HEK293 (cell line): ENCODE results near the gene CCM2.

Experiments used
- CTCF ChIA-PET: fragments of 350-600 bp; formaldehyde crosslinking; extraction: SDS; loops from one replicate; lab custom pipeline; 2021; ENCODE audit warnings: antibody characterized with exemption; lab: Yijun Ruan, JAX
- POLR2A ChIA-PET: fragments of 300-600 bp; formaldehyde crosslinking; extraction: SDS; loops from one replicate; lab custom pipeline; 2020; ENCODE audit warnings: antibody characterized with exemption, inconsistent platforms; lab: Yijun Ruan, JAX
- H3K27ac ChIP-seq: fragments of 200-500 bp; sonication (Bioruptor generic); 2 replicates; pipeline ENCODE4 v1.5.1; 2014; ENCODE audit warnings: low read depth, low read length, control low read depth, inconsistent platforms; ENCODE audit errors: extremely low read depth
- H3K36me3 ChIP-seq, 2 experiments: fragments of 200-500 bp in 1 of 2; sonication (Bioruptor generic) in 1 of 2; 1 replicate in 1 of 2; 2 replicates in 1 of 2; pipeline ENCODE4 v1.5.1; 2014 to 2017; ENCODE audit warnings: inconsistent platforms in 2 of 2, low read length in 2 of 2; ENCODE audit not compliant: control insufficient read depth in 2 of 2, insufficient read depth in 1 of 2
- H3K4me1 ChIP-seq: fragments of 200-500 bp; sonication (Bioruptor generic); 2 replicates; pipeline ENCODE4 v1.5.1; 2014; ENCODE audit warnings: mild to moderate bottlenecking, low read length, inconsistent platforms; ENCODE audit not compliant: control insufficient read depth, insufficient read depth
- H3K4me3 ChIP-seq: 2 replicates; pipeline ENCODE4 v1.5.1; 2011; ENCODE audit warnings: low read depth, mild to moderate bottlenecking, control low read depth, low read length, moderate library complexity
- H3K9me3 ChIP-seq: fragments of 200-500 bp; sonication (Bioruptor generic); 2 replicates; pipeline ENCODE4 v1.5.1; 2014; ENCODE audit warnings: low read depth, low read length, inconsistent platforms; ENCODE audit not compliant: control insufficient read depth, insufficient read depth
- KLF1 ChIP-seq: fragments of 450-650 bp; formaldehyde crosslinking; IDR thresholded peaks from 2 replicates; pipeline ENCODE4 v1.5.1; 2016; ENCODE audit warnings: missing biosample characterization, missing genetic modification characterization
- RBAK ChIP-seq: fragments of 450-650 bp; formaldehyde crosslinking; IDR thresholded peaks from 2 replicates; pipeline ENCODE4 v1.5.1; 2016; ENCODE audit warnings: missing biosample characterization, missing genetic modification characterization
- ZBTB8A ChIP-seq: fragments of 450-650 bp; formaldehyde crosslinking; IDR thresholded peaks from 2 replicates; pipeline ENCODE4 v1.5.1; 2016; ENCODE audit warnings: missing biosample characterization, missing genetic modification characterization
- ZNF114 ChIP-seq: fragments of 450-650 bp; formaldehyde crosslinking; IDR thresholded peaks from 2 replicates; pipeline ENCODE4 v1.5.0; 2017; ENCODE audit warnings: missing biosample characterization, missing genetic modification characterization
- ZNF157 ChIP-seq: fragments of 450-650 bp; formaldehyde crosslinking; IDR thresholded peaks from 2 replicates; pipeline ENCODE4 v1.5.1; 2016; ENCODE audit warnings: missing biosample characterization, missing genetic modification characterization
- ZNF16 ChIP-seq: fragments of 450-650 bp; formaldehyde crosslinking; IDR thresholded peaks from 2 replicates; pipeline ENCODE4 v1.5.1; 2016; ENCODE audit warnings: low read depth, missing biosample characterization, missing genetic modification characterization
- ZNF423 ChIP-seq: fragments of 450-650 bp; formaldehyde crosslinking; IDR thresholded peaks from 2 replicates; pipeline ENCODE4 v1.5.1; 2016; ENCODE audit warnings: missing biosample characterization, missing genetic modification characterization
- ZNF529 ChIP-seq: fragments of 450-650 bp; formaldehyde crosslinking; IDR thresholded peaks from 2 replicates; pipeline ENCODE4 v1.5.1; 2017; ENCODE audit warnings: missing genetic modification characterization, missing biosample characterization; ENCODE audit not compliant: insufficient replicate concordance
- ZNF571 ChIP-seq: fragments of 450-650 bp; formaldehyde crosslinking; IDR thresholded peaks from 2 replicates; pipeline ENCODE4 v1.5.0; 2017; ENCODE audit warnings: missing biosample characterization, missing genetic modification characterization
- ZNF707 ChIP-seq: fragments of 450-650 bp; formaldehyde crosslinking; IDR thresholded peaks from 2 replicates; pipeline ENCODE4 v1.5.1; 2016; ENCODE audit warnings: missing biosample characterization, missing genetic modification characterization
- ZNF768 ChIP-seq: fragments of 450-650 bp; formaldehyde crosslinking; IDR thresholded peaks from 2 replicates; pipeline ENCODE4 v1.5.1; 2018; ENCODE audit warnings: missing biosample characterization, mild to moderate bottlenecking, missing genetic modification characterization
- ZNF776 ChIP-seq: fragments of 450-650 bp; formaldehyde crosslinking; IDR thresholded peaks from 2 replicates; pipeline ENCODE4 v1.5.0; 2017; ENCODE audit warnings: missing biosample characterization, missing genetic modification characterization, borderline replicate concordance
- TF ChIP-seq, protein P1 (sequence below): fragments of 450-650 bp; formaldehyde crosslinking; conservative IDR thresholded peaks from 2 replicates; pipeline ENCODE4 v1.5.1; 2016; ENCODE audit warnings: low read depth, missing biosample characterization, missing genetic modification characterization
- TF ChIP-seq, protein P2 (sequence below): fragments of 450-650 bp; formaldehyde crosslinking; IDR thresholded peaks from 2 replicates; pipeline ENCODE4 v1.5.1; 2016; ENCODE audit warnings: missing biosample characterization, missing genetic modification characterization
- TF ChIP-seq, protein P3 (sequence below): fragments of 450-650 bp; formaldehyde crosslinking; IDR thresholded peaks from 2 replicates; pipeline ENCODE4 v1.5.1; 2016; ENCODE audit warnings: missing biosample characterization, missing genetic modification characterization
- TF ChIP-seq, protein P4 (sequence below): fragments of 450-650 bp; formaldehyde crosslinking; IDR thresholded peaks from 2 replicates; pipeline ENCODE4 v1.5.1; 2016; ENCODE audit warnings: missing biosample characterization, missing genetic modification characterization

Gene CCM2

DNA sequence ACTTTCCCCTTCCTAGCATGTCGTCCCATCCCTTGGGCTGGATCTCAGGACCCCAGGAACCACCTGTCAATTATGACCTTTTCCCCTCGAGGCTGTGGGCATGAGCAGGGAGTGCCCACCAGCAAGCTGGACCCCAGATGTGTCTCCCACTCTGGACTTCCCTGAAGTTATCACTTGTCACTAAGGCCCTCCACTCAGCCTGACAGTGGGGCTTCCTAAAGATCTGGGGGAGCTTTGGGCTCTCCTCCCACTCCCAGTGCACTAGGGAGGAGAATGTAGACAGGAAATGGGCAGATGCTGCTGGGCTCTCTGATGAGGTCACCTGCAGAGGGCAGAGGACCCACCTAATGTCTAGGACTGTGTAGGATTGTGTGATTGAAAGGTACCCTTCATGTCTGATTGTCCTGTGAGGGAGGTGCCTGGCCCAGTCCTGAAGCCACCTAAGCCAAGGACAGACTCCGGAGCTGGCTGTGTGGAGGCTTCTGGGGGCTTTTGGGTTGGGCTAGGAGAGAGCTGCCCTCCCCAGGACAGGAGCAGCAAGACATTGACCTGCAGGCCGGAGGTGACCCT is 39.9 kb upstream of the CCM2 start:
- TF ChIP-seq, protein P1, sequence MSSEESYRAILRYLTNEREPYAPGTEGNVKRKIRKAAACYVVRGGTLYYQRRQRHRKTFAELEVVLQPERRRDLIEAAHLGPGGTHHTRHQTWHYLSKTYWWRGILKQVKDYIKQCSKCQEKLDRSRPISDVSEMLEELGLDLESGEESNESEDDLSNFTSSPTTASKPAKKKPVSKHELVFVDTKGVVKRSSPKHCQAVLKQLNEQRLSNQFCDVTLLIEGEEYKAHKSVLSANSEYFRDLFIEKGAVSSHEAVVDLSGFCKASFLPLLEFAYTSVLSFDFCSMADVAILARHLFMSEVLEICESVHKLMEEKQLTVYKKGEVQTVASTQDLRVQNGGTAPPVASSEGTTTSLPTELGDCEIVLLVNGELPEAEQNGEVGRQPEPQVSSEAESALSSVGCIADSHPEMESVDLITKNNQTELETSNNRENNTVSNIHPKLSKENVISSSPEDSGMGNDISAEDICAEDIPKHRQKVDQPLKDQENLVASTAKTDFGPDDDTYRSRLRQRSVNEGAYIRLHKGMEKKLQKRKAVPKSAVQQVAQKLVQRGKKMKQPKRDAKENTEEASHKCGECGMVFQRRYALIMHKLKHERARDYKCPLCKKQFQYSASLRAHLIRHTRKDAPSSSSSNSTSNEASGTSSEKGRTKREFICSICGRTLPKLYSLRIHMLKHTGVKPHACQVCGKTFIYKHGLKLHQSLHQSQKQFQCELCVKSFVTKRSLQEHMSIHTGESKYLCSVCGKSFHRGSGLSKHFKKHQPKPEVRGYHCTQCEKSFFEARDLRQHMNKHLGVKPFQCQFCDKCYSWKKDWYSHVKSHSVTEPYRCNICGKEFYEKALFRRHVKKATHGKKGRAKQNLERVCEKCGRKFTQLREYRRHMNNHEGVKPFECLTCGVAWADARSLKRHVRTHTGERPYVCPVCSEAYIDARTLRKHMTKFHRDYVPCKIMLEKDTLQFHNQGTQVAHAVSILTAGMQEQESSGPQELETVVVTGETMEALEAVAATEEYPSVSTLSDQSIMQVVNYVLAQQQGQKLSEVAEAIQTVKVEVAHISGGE (tag by site-specific recombination): no peak
- TF ChIP-seq ZNF157 (tag by site-specific recombination) (no peak), ZNF423 (tag by site-specific recombination) (no peak), ZNF768 (tag by site-specific recombination) (no peak), KLF1 (tag by site-specific recombination) (no peak), ZNF529 (tag by site-specific recombination) (no peak), RBAK (no peak)
- TF ChIP-seq, all 188 proteins: peak for 0
- no peak overlapping the region for H3K27ac ChIP-seq
- H3K4me1 ChIP-seq: no peaks in the 10 kb centered on the region
- no peaks in the 10 kb centered on the region for H3K36me3 ChIP-seq
- CTCF ChIA-PET: interaction anchor here (0.6 kb wide), 2 partner anchors 14 to 105 kb away, joined by 3 read pairs; no protein-coding TSS in a partner anchor
- POLR2A ChIA-PET: no interaction called here
- H3K9me3 ChIP-seq: no peaks in the 10 kb centered on the region
- H3K4me3 ChIP-seq: no peak overlapping the region

DNA sequence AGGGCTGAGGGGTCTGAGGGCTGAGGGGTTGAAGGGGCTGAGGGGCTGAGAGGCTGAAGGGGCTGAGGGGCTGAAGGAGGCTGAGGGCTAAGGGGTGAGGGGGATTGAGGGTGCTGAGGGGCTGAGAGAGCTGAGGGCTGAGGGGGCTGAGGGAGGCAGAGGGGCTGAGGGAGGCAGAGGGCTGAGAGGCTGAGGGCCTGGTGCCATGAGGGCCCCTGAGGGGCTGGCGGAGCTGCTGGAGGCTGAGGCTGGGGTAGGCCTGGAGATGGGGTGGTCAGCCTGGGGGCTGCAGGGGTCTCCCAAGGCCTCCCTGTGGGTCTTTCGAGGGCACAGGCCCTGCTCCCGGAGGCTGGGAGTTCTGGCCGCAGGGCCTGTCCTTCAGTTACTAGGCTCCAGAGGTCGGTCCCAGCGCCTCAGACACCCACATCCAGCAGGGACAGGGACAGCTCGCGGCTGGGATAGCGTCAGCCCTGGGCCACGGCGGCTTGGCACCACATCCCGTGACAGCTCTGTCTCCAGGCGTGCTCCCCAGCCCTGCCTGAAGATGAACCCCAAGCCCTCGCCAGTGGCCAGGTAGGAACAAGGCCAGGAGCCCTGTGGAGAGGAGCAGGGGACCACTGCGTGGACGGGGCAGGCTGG is 38.0 kb upstream of the CCM2 start:
- Histone ChIP-seq H3K9me3 (no peaks in the 10 kb centered on the region), H3K36me3 (no peaks in the 10 kb centered on the region), H3K27ac (no peak overlapping the region), H3K4me3 (no peak overlapping the region), H3K4me1 (no peaks in the 10 kb centered on the region)
- TF ChIP-seq, protein P2, sequence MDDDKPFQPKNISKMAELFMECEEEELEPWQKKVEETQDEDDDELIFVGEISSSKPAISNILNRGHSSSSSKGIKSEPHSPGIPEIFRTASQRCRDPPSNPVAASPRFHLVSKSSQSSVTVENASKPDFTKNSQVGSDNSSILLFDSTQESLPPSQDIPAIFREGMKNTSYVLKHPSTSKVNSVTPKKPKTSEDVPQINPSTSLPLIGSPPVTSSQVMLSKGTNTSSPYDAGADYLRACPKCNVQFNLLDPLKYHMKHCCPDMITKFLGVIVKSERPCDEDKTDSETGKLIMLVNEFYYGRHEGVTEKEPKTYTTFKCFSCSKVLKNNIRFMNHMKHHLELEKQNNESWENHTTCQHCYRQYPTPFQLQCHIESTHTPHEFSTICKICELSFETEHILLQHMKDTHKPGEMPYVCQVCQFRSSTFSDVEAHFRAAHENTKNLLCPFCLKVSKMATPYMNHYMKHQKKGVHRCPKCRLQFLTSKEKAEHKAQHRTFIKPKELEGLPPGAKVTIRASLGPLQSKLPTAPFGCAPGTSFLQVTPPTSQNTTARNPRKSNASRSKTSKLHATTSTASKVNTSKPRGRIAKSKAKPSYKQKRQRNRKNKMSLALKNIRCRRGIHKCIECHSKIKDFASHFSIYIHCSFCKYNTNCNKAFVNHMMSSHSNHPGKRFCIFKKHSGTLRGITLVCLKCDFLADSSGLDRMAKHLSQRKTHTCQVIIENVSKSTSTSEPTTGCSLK (tag by site-specific recombination): no peak
- no peak for TF ChIP-seq ZNF16
- peak; percentile 68 for TF ChIP-seq ZBTB8A
- ChIA-PET CTCF (no interaction called here), POLR2A (no interaction called here)

DNA sequence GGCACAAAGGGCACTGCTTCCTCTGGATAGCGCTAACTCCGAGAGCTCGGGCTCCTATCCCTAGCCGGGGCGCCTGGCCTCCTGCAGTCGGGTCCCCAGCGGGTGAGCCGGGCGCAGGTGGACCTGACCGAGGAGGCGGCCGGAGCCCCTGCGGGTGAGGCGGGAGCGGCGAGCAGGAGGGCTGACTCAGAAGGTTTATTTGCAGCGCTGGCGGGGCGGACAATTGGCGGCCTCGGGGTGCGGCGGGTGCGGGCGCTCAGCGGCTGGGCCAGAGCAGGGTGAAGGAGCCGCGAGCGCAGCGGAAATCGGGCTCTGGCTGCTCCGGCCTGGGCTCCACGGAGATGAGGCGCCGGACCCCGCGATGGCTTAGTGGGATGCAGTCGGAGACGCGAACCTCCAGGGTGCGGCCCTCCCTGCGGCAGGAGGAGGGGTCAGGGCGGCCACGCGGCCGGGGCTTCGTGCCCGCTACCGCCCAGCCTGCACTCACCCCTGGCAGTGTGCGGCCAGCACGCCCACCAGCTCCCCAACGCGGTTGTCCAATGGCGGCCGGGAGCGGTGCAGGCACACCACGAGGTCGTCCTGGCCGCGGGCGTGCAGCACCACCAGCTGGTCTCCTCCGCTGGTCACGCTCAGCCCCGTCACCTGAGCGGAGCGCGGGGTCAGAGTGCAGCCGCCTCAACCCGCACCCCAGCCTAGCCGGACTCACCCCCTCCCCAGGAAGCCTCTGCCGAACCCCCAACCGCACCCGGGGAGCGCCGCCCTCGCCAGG is 37.3 kb upstream of the CCM2 start:
- no peak overlapping the region for H3K4me3 ChIP-seq
- H3K4me1 ChIP-seq: no peaks in the 10 kb centered on the region
- H3K27ac ChIP-seq: no peak overlapping the region
- H3K36me3 ChIP-seq: no peaks in the 10 kb centered on the region
- no peaks in the 10 kb centered on the region for H3K9me3 ChIP-seq
- CTCF ChIA-PET: interaction anchor here (2.9 kb wide), 1 partner anchor 11 kb away, joined by 18 read pairs; no protein-coding TSS in a partner anchor
- POLR2A ChIA-PET: no interaction called here
- TF ChIP-seq ZNF707 (tag by site-specific recombination) (no peak), ZNF114 (tag by site-specific recombination) (no peak), ZNF571 (tag by site-specific recombination) (no peak), ZNF776 (tag by site-specific recombination) (no peak)
- TF ChIP-seq, protein P3, sequence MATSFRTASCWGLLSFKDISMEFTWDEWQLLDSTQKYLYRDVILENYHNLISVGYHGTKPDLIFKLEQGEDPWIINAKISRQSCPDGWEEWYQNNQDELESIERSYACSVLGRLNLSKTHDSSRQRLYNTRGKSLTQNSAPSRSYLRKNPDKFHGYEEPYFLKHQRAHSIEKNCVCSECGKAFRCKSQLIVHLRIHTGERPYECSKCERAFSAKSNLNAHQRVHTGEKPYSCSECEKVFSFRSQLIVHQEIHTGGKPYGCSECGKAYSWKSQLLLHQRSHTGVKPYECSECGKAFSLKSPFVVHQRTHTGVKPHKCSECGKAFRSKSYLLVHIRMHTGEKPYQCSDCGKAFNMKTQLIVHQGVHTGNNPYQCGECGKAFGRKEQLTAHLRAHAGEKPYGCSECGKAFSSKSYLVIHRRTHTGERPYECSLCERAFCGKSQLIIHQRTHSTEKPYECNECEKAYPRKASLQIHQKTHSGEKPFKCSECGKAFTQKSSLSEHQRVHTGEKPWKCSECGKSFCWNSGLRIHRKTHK (tag by site-specific recombination): no peak
- TF ChIP-seq, protein P4, sequence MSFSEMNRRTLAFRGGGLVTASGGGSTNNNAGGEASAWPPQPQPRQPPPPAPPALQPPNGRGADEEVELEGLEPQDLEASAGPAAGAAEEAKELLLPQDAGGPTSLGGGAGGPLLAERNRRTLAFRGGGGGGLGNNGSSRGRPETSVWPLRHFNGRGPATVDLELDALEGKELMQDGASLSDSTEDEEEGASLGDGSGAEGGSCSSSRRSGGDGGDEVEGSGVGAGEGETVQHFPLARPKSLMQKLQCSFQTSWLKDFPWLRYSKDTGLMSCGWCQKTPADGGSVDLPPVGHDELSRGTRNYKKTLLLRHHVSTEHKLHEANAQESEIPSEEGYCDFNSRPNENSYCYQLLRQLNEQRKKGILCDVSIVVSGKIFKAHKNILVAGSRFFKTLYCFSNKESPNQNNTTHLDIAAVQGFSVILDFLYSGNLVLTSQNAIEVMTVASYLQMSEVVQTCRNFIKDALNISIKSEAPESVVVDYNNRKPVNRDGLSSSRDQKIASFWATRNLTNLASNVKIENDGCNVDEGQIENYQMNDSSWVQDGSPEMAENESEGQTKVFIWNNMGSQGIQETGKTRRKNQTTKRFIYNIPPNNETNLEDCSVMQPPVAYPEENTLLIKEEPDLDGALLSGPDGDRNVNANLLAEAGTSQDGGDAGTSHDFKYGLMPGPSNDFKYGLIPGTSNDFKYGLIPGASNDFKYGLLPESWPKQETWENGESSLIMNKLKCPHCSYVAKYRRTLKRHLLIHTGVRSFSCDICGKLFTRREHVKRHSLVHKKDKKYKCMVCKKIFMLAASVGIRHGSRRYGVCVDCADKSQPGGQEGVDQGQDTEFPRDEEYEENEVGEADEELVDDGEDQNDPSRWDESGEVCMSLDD (tag by site-specific recombination): no peak
